ENCODE data around the gene PRMT2.

GRCh38 chr21:46613391-46613790, 22.1 kb upstream of the PRMT2 start:
- TF ChIP-seq ZNF274 (IDR thresholded peaks at IDR 0.05; ENCODE audit: low read depth, low read length) (no peak), YY1 (IDR thresholded peaks at IDR 0.05; ENCODE audit: insufficient read depth, insufficient read length) (no peak), SUZ12 (IDR thresholded peaks at IDR 0.05; ENCODE audit: extremely low read depth, insufficient read depth, insufficient read length) (no peak)
